RWPE1 (cell line): Measurements from ENCODE around the gene MICAL3.
A peak's percentile ranks its signal among the peaks of the same experiment; 100 is the strongest.

Source experiments
- CTCF ChIA-PET: fragments of 350-600 bp; sonication (Branson Sonifier 250); formaldehyde crosslinking; extraction: SDS; loops from one replicate; lab custom pipeline; 2021; lab: Yijun Ruan, JAX
- POLR2A ChIA-PET: fragments of 400-600 bp; formaldehyde crosslinking; extraction: SDS; loops from one replicate; lab custom pipeline; 2020; ENCODE audit warnings: antibody characterized with exemption; ENCODE audit not compliant: low non-redundant PET; lab: Yijun Ruan, JAX
- DNase-seq: peaks from one replicate; pipeline ENCODE4 v3.0.0; 2012; ENCODE audit warnings: low spot score
- H3K27ac ChIP-seq: fragments of 450-650 bp; 2 replicates; pipeline ENCODE4 v1.5.1; 2017
- TF ChIP-seq, protein P1 (sequence below): fragments of 450-650 bp; conservative IDR thresholded peaks from 2 replicates; pipeline ENCODE4 v1.5.1; 2017; ENCODE audit warnings: low read depth, mild to moderate bottlenecking

MICAL3 gene

DNA sequence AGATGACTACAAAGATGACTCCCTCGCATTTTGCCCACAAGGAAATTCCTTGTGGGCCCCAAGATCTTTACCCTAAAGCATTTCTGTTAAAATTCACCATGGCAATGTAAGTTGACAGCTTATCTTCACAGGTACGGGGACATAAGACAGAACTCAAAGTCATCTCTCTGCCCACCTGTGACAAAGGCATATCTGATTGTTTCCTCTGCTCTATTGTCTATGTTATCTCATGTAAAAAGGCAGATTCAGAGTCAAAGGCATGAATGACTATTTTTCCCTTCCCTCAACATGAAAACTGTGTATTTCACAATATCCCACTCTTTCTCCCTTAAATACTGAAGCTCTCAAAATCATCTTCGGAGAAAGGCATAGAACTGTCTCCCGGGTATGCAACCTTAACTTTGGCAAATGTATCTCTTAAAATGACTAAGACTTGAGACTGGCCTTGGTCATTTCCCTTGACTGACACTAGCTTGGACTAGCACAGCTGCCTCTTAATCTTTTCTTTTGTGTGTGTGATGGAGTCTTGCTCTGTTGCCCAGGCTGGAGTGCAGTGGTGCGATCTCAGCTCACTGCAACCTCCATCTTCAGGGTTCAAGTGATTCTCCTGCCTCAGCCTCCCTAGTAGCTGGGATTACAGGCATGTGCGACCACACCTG lies 103.2 kb downstream of the MICAL3 start:
- H3K27ac ChIP-seq = peak overlapping the region; percentile 84
- TF ChIP-seq, protein P1, sequence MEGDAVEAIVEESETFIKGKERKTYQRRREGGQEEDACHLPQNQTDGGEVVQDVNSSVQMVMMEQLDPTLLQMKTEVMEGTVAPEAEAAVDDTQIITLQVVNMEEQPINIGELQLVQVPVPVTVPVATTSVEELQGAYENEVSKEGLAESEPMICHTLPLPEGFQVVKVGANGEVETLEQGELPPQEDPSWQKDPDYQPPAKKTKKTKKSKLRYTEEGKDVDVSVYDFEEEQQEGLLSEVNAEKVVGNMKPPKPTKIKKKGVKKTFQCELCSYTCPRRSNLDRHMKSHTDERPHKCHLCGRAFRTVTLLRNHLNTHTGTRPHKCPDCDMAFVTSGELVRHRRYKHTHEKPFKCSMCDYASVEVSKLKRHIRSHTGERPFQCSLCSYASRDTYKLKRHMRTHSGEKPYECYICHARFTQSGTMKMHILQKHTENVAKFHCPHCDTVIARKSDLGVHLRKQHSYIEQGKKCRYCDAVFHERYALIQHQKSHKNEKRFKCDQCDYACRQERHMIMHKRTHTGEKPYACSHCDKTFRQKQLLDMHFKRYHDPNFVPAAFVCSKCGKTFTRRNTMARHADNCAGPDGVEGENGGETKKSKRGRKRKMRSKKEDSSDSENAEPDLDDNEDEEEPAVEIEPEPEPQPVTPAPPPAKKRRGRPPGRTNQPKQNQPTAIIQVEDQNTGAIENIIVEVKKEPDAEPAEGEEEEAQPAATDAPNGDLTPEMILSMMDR = no peak
- ChIA-PET CTCF (interaction anchor here (0.5 to 0.7 kb wide), 2 partner anchors 39 to 157 kb away, joined by 3 read pairs; no protein-coding TSS in a partner anchor), POLR2A (no interaction called here)
- DNase-seq = no peak

- peak; percentile 58 for DNase-seq
- CTCF ChIA-PET = no interaction called here
- peak overlapping the region; percentile 84 for H3K27ac ChIP-seq
- POLR2A ChIA-PET = no interaction called here
- TF ChIP-seq, protein P1 = no peak
Observed at GRCh38 chr22:17920145-17920605, 104.2 kb downstream of the MICAL3 start.

DNA sequence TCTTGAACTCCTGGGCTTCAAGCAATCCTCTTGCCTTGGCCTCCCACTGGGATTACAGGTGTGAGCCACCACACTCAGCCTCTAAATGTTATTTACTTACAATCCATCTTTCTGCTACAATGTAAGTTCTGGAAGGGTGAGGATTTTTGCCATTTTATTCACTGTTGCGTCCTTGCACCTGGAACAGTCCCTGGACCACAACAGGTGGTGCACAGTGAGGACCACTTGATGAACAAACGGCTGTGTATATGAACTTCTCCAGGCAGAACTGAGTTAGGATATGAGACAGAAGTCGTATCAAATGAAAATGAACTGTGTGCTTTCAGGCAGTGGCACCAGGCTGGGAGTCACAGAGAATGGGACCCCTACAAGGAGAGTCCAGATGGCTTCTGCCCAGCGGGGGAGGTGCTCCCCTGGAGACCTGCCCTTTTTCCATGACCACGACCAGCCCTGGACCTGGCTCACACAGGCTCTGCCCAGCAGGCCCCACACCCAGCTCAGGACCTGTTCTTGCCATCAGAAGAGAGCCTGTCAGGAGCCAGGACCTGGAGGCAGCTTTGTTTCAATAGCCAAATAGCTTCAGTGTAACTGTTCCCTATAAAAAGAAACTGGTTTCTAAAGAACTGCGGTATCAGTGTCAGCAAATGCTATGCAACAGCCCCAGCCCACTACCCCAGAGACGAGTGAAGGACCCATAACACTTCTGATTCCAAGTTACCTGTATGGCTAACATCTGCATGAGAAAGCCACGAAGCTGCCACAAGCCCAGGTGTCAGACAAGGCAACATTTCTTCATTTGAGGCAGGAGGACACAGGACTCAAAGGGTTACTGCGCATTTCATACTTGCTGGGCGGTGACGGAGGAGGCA lies 104.9 kb downstream of the MICAL3 start:
- TF ChIP-seq, protein P1 = no peak
- DNase-seq = no peak
- peak overlapping the region; percentile 84 for H3K27ac ChIP-seq
- CTCF ChIA-PET = no interaction called here
- POLR2A ChIA-PET = no interaction called here

DNA sequence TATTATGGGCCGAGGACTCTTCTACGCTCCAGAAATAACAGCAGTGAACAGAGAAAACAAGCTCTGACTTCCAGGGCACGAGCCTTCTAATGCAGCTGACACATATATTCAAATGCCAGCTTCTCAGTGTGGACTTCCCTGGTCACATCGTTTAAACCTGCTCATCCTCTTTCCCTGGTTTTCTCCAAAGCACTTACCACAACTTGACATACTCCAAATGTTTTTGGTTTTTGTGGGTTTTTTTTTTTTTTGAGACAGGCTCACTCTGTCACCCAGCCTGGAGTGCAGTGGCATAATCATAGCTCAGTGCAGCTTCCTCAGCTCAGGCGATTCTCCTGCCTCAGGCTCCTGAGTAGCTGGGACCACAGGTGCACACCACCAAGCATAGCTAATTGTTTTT lies 105.5 kb downstream of the MICAL3 start:
- H3K27ac ChIP-seq = peak overlapping the region; percentile 84; the same call in 1 of the 2 replicates
- CTCF ChIA-PET = no interaction called here
- POLR2A ChIA-PET = no interaction called here
- DNase-seq = no peak
- TF ChIP-seq, protein P1 = no peak

DNA sequence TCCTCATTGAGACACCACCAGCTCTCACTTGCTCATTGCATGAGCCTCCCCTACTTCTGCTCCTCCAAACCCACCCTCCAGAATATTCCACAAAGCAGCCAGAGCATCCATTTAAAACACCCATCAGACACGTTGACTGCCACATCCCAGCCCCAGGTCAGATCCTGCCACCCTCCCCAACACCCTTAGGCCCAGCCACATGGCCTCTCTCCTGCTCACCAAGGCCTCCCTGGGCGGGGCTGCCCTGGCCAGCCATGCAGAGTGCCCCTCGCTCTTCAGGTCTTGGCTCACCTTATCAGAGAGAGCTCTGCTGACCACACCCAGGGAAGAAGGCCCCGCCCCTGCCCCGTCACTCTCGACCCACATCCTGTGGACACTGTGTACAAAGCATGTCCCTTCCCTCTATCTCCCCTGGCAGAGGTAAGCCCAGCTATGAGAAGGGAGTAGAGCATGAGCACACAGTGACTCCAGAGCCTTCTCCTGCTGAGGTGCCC lies 106.8 kb downstream of the MICAL3 start:
- peak overlapping the region; percentile 56 for H3K27ac ChIP-seq
- no peak for DNase-seq
- CTCF ChIA-PET = no interaction called here
- TF ChIP-seq, protein P1 = no peak
- POLR2A ChIA-PET = no interaction called here

GRCh38 chr22:17916226-17916889 lies 108.0 kb downstream of the MICAL3 start:
- ChIA-PET CTCF (no interaction called here), POLR2A (no interaction called here)
- H3K27ac ChIP-seq = 0 out of 2 replicates have a peak overlapping the region, but pooled peaks have one; percentile 16
- no peak for DNase-seq
- TF ChIP-seq, protein P1 = no peak
